ENCODE results near the gene ZFAND2A.
"Not testable (repeated sequence)": the region's sequence is repeated elsewhere in the genome, so short reads cannot be mapped to it uniquely, and the experiment has no call there.

Gene ZFAND2A

DNA sequence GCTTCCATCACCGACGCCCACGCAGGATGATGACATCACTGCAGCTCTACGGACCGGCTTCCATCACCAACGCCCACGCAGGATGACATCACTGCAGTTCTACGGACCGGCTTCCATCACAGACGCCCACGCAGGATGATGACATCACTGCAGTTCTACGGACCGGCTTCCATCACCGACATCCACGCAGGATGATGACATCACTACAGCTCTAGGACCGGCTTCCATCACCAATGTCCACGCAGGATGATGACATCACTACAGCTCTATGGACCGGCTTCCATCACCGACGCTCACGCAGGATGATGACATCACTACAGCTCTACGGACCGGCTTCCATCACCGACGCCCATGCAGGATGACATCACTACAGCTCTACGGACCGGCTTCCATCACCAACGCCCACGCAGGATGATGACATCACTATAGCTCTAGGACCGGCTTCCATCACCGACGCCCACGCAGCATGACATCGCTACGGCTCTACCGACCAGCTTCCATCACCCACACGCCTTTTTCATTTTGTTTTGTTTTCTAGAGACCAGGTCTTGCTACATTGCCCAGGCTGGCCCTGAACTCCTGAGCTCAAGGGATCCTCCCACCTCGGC is 42.6 kb downstream of the ZFAND2A start:
- H3K4me3 ChIP-seq (ENCODE audit: control insufficient read depth, low read depth, low read length): no peak overlapping the region
- TF ChIP-seq, protein P1, sequence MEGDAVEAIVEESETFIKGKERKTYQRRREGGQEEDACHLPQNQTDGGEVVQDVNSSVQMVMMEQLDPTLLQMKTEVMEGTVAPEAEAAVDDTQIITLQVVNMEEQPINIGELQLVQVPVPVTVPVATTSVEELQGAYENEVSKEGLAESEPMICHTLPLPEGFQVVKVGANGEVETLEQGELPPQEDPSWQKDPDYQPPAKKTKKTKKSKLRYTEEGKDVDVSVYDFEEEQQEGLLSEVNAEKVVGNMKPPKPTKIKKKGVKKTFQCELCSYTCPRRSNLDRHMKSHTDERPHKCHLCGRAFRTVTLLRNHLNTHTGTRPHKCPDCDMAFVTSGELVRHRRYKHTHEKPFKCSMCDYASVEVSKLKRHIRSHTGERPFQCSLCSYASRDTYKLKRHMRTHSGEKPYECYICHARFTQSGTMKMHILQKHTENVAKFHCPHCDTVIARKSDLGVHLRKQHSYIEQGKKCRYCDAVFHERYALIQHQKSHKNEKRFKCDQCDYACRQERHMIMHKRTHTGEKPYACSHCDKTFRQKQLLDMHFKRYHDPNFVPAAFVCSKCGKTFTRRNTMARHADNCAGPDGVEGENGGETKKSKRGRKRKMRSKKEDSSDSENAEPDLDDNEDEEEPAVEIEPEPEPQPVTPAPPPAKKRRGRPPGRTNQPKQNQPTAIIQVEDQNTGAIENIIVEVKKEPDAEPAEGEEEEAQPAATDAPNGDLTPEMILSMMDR (IDR thresholded peaks at IDR 0.05; ENCODE audit: control insufficient read depth, insufficient read depth, low read depth, low read length, missing control alignments): no peak
- DNase-seq (ENCODE audit: low read depth): no peak

DNA sequence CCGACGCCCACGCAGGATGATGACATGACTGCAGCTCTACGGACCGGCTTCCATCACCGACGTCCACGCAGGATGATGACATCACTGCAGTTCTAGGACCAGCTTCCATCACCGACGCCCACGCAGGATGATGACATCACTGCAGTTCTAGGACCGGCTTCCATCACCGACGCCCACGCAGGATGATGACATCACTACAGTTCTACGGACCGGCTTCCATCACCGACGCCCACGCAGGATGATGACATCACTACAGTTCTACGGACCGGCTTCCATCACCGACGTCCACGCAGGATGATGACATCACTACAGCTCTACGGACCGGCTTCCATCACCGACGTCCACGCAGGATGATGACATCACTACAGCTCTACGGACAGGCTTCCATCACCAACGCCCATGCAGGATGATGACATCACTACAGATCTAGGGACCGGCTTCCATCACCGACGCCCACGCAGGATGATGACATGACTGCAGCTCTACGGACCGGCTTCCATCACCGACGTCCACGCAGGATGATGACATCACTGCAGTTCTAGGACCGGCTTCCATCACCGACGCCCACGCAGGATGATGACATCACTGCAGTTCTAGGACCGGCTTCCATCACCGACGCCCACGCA is 43.5 kb downstream of the ZFAND2A start:
- not testable (repeated sequence) for DNase-seq (ENCODE audit: low read depth); H3K4me3 ChIP-seq (ENCODE audit: control insufficient read depth, low read depth, low read length)

DNA sequence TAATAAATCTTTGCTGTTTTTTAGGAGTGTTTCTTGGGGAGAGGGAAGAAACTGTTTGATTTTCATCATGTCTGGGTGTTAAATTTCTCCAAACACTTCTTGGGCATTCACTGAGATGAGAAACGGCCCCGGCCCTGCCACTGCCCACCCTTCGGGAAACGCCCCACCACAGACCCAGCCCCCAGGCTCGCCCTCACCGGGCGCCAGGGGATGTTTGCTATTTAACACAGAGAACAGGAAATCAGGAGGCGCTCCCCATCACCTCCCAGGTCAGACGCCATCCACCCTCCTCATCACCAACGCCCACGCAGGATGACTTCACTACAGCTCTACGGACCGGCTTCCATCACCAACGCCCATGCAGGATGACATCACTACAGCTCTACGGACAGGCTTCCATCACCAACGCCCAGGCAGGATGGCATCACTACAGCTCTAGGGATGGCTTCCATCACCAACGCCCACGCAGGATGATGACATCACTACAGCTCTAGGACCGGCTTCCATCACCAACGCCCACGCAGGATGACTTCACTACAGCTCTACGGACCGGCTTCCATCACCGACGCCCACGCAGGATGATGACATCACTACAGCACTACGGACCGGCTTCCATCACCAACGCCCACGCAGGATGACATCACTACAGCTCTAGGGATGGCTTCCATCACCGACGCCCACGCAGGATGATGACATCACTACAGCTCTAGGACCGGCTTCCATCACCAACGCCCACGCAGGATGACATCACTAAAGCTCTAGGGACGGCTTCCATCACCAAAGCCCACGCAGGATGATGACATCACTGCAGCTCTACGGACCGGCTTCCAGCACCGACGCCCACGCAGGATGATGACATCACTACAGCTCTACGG is 44.6 kb downstream of the ZFAND2A start:
- not testable (repeated sequence) for DNase-seq (ENCODE audit: low read depth); H3K4me3 ChIP-seq (ENCODE audit: control insufficient read depth, low read depth, low read length)

DNA sequence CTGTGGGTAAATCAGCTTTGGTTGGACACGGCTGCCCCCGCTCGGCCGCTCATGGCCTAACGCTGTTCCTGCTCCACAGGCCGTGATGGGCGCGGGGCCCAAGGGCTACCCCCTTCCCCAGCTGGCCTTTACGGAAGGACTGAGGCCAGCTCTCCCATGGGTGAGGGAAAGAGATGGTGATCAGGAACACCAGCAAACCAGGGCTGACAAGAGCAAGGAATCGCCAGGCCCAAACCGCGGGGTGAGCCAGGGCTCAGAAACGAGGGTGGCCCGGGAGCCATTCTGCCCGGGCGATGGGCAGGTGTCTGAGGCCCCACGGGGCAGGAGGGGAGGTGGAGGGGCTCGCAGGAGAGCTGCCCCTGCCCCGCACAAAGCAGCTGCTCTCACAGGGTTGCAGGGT is 45.5 kb downstream of the ZFAND2A start:
- H3K4me3 ChIP-seq (ENCODE audit: control insufficient read depth, low read depth, low read length): no peak overlapping the region
- TF ChIP-seq, protein P1 (IDR thresholded peaks at IDR 0.05; ENCODE audit: control insufficient read depth, insufficient read depth, low read depth, low read length, missing control alignments): no peak
- no peak for DNase-seq (ENCODE audit: low read depth)

DNA sequence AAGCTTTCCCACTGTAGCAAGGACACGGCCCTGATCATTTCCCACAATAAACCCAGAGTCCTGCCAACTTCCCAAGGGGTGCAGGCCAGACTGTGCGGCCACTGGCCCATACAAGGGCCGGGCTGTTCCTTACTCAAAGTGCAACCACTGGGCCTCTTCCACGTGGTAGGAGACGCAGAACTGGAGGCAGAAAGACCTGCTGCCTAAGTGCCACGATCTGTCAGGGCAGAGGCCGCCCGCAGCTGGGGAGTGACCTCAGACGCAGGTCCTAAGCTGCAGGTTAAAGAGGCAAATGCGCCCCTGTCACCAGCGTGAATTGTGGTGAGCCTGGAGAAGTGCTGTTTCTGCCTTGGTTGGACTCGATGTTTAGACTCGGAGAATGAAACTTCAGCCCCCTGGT is 45.9 kb downstream of the ZFAND2A start:
- TF ChIP-seq, protein P1 (IDR thresholded peaks at IDR 0.05; ENCODE audit: control insufficient read depth, insufficient read depth, low read depth, low read length, missing control alignments): no peak
- no peak overlapping the region for H3K4me3 ChIP-seq (ENCODE audit: control insufficient read depth, low read depth, low read length)
- no peak for DNase-seq (ENCODE audit: low read depth)

DNA sequence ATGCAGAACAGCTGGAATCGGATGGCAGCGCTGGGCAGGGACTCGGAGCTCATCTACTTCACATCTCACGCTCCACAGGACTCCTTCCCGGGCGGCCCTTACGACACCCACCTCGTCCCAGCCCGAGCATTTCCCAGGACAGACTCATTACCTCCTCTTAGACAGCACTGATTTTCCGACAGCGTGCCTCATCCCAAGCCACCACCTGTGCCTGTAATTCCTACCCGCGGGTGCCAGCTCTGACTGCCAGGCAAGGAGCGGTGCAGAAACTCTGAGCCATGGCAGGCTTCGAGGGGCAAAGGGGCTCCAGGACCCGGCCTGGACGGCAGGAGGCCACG is 46.5 kb downstream of the ZFAND2A start:
- TF ChIP-seq, protein P1 (IDR thresholded peaks at IDR 0.05; ENCODE audit: control insufficient read depth, insufficient read depth, low read depth, low read length, missing control alignments): no peak
- H3K4me3 ChIP-seq (ENCODE audit: control insufficient read depth, low read depth, low read length): no peak overlapping the region
- no peak for DNase-seq (ENCODE audit: low read depth)

DNA sequence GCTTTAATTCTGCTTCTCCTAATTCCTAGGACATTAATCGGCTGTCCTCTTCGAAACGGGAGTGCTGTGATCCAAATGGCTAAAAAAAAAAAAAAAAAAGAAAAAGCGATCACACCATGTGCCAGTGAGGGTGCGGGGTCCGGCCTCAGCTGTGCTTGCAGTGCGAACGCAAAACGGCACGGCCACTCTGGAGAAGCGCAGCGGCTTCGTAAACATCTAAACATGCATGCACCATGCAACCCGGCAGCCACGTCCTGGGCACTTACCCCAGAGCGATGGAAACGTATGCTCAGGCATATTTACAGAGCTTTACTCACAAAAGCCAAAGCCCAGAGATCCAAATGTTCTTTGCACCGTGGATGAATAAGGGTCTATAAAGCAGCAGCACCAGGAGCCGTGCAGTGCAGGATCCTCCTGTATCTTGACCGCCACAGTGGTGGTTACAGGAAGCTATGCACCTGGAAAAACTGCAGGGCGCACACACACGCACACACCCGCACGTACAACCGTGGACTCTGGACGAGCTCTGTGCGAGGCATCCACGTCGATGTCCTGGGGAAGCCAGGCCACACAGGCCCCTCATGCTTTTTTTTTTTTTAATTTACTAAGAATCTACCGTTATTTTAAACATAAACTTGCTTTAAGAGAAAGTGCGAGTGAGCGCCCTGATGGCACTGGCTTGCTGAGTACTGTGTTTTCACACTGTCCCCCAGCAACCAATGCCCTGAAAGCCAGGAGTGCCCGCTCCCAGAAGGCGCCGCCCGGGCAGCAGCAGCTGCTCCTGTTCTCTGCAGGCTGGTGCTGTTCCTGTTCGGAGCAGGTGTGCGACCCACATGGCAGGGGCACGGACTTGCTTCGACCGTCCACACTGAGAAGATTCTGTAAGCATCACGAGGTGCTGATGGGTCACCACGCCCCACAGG is 47.1 kb downstream of the ZFAND2A start:
- no peak for DNase-seq (ENCODE audit: low read depth)
- TF ChIP-seq, protein P1 (IDR thresholded peaks at IDR 0.05; ENCODE audit: control insufficient read depth, insufficient read depth, low read depth, low read length, missing control alignments): no peak
- no peak overlapping the region for H3K4me3 ChIP-seq (ENCODE audit: control insufficient read depth, low read depth, low read length)
